ENCODE measurements around the gene IQSEC2.

DNA sequence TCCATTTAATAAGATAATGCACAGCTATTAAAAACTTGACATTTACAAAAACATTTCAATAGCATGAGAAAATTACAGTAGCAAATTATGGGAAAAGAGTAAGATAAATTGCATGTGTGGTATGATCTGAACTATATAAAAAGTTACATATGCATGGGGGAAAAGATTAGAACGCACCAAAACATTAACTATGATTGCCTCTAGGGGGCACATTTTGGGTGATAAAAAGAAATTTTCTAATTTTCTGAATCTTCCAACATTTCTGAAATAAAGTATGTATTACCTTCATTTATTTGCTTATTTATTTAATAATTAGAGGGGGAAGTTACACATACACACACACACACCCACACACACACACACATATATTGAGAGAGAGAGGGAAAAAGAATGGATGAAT, 36.8 kb downstream of the IQSEC2 start:
- no peak for TF ChIP-seq TAF1 (IDR thresholded peaks at IDR 0.05; ENCODE audit: low read depth)
- TF ChIP-seq, protein P1, sequence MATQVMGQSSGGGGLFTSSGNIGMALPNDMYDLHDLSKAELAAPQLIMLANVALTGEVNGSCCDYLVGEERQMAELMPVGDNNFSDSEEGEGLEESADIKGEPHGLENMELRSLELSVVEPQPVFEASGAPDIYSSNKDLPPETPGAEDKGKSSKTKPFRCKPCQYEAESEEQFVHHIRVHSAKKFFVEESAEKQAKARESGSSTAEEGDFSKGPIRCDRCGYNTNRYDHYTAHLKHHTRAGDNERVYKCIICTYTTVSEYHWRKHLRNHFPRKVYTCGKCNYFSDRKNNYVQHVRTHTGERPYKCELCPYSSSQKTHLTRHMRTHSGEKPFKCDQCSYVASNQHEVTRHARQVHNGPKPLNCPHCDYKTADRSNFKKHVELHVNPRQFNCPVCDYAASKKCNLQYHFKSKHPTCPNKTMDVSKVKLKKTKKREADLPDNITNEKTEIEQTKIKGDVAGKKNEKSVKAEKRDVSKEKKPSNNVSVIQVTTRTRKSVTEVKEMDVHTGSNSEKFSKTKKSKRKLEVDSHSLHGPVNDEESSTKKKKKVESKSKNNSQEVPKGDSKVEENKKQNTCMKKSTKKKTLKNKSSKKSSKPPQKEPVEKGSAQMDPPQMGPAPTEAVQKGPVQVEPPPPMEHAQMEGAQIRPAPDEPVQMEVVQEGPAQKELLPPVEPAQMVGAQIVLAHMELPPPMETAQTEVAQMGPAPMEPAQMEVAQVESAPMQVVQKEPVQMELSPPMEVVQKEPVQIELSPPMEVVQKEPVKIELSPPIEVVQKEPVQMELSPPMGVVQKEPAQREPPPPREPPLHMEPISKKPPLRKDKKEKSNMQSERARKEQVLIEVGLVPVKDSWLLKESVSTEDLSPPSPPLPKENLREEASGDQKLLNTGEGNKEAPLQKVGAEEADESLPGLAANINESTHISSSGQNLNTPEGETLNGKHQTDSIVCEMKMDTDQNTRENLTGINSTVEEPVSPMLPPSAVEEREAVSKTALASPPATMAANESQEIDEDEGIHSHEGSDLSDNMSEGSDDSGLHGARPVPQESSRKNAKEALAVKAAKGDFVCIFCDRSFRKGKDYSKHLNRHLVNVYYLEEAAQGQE (IDR thresholded peaks at IDR 0.05; ENCODE audit: low read depth): no peak
- TF ChIP-seq EP300 (IDR thresholded peaks at IDR 0.05; ENCODE audit: borderline replicate concordance): no peak
- TF ChIP-seq, protein P2, sequence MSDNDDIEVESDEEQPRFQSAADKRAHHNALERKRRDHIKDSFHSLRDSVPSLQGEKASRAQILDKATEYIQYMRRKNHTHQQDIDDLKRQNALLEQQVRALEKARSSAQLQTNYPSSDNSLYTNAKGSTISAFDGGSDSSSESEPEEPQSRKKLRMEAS (IDR thresholded peaks at IDR 0.05): no peak
- TF ChIP-seq EGR1 (IDR thresholded peaks at IDR 0.05): no peak
- no peak for TF ChIP-seq RAD21 (IDR thresholded peaks at IDR 0.05; ENCODE audit: low read depth)
- TF ChIP-seq, protein P3, sequence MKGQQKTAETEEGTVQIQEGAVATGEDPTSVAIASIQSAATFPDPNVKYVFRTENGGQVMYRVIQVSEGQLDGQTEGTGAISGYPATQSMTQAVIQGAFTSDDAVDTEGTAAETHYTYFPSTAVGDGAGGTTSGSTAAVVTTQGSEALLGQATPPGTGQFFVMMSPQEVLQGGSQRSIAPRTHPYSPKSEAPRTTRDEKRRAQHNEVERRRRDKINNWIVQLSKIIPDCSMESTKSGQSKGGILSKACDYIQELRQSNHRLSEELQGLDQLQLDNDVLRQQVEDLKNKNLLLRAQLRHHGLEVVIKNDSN (IDR thresholded peaks at IDR 0.05): no peak
- no peak for TF ChIP-seq YY1 (IDR thresholded peaks at IDR 0.05; ENCODE audit: low read depth)
